GM23248 (cell line): Measurements from ENCODE around the gene CDK15.

Experiments
- EZH2 ChIP-seq: fragments of 200-600 bp; sonication (generic); IDR thresholded peaks from 2 replicates; pipeline ENCODE4 v1.6.1; 2018; ENCODE audit warnings: antibody characterized with exemption, mild to moderate bottlenecking; ENCODE audit not compliant: insufficient read depth, poor library complexity, severe bottlenecking
- EZH2phosphoT487 ChIP-seq: fragments of 200-600 bp; sonication (generic); IDR thresholded peaks from 2 replicates; pipeline ENCODE4 v1.6.1; 2018; ENCODE audit warnings: antibody characterized with exemption, moderate library complexity, mild to moderate bottlenecking, low read depth; ENCODE audit not compliant: insufficient read depth

GRCh38 chr2:201891676-201892075 is 85.3 kb downstream of the CDK15 start:
- TF ChIP-seq EZH2phosphoT487 (no peak), EZH2 (no peak)
